ENCODE measurements around the gene ATXN7L1. TPM values are rescaled to one million over a fixed set of nuclear protein-coding genes. Genes with fewer than 3 reads are reported as not detected.

Gene ATXN7L1
- total RNA-seq, 1 experiment from 2014 or later: 24.3 TPM

- Histone ChIP-seq H2BK120ac (ENCODE audit: low read depth, low read length, poor library complexity, severe bottlenecking) (no peak overlapping the region), H3K4me2 (ENCODE audit: insufficient read depth, insufficient read length, low read length) (no peak overlapping the region), H2BK5ac (ENCODE audit: insufficient read length, low read length) (no peak overlapping the region), H3K9ac (ENCODE audit: extremely low read depth, insufficient read length, low read length) (no peak overlapping the region), H3T11ph (ENCODE audit: low read length) (no peak overlapping the region), H2AK5ac (ENCODE audit: insufficient read length, low read length) (no peak overlapping the region), H4K91ac (ENCODE audit: insufficient read length, low read depth, low read length) (no peak overlapping the region), H3K56ac (ENCODE audit: insufficient read length, low read depth, low read length) (no peak overlapping the region), H2BK15ac (ENCODE audit: low read depth, low read length) (no peak overlapping the region), H4K5ac (ENCODE audit: insufficient read length, low read depth, low read length) (no peak overlapping the region), H2BK20ac (ENCODE audit: low read depth, low read length, poor library complexity, severe bottlenecking) (no peak overlapping the region), H3K18ac (ENCODE audit: insufficient read length, low read depth, low read length) (no peak overlapping the region), H2BK12ac (ENCODE audit: insufficient read length, low read depth, low read length) (no peak overlapping the region), H3K9me3 (ENCODE audit: control insufficient read depth, low read depth, low read length) (no peaks in the 10 kb centered on the region), H3K79me2 (ENCODE audit: insufficient read depth, low read length) (no peaks in the 10 kb centered on the region; the same call in 1 of the 2 replicates), H3K23me2 (ENCODE audit: insufficient read length, low read depth, low read length, poor library complexity, severe bottlenecking) (no peaks in the 10 kb centered on the region), H3K27me3 (ENCODE audit: insufficient read depth, low read length) (no peaks in the 10 kb centered on the region), H3K27ac (ENCODE audit: insufficient read length, low read depth, low read length) (no peak overlapping the region), H3K23ac (ENCODE audit: insufficient read length, low read depth, low read length) (no peak overlapping the region), H4K8ac (replicated peaks; ENCODE audit: insufficient read length, low read depth, low read length) (no peak overlapping the region), H3K14ac (ENCODE audit: insufficient read depth, low read length) (no peak overlapping the region), H4K20me1 (ENCODE audit: control insufficient read depth, insufficient read depth, insufficient read length) (no peaks in the 10 kb centered on the region), H2AFZ (ENCODE audit: low read length) (no peak overlapping the region), H3K4ac (ENCODE audit: low read depth, low read length) (no peak overlapping the region), H3K79me1 (ENCODE audit: insufficient read depth, low read depth, low read length, poor library complexity, severe bottlenecking) (no peaks in the 10 kb centered on the region), H3K4me1 (ENCODE audit: insufficient read depth, low read length) (peaks cover 4% of the 10 kb centered on the region; the same call in 1 of the 2 replicates)
- no peak for TF ChIP-seq CTCF (conservative IDR thresholded peaks at IDR 0.05)
- WGBS (ENCODE audit: extremely low coverage, insufficient read length, low lambda C conversion rate): no CpG with 5 or more reads among the region's 3 CpGs
- Mint-ChIP-seq H3K4me1 (peaks cover 52 to 53% of the 10 kb centered on the region in 2 experiments), H3K27me3 (ENCODE audit: low read depth) (no peaks in the 10 kb centered on the region; the same call in 1 of the 2 replicates), H3K9me3 (no peaks in the 10 kb centered on the region), H3K36me3 (ENCODE audit: insufficient read depth in 1 of 3, low read depth in 3 of 3) (peaks cover 0 to 2% (median 0%) of the 10 kb centered on the region in 3 experiments; a peak in 2 of 7 replicates), H3K27ac (no peak overlapping the region), H3K4me3 (no peak overlapping the region)
- no peak for DNase-seq
These were observed 76.0 kb downstream of the ATXN7L1 start for GRCh38 chr7:105800442-105800841.
